ENCODE results near the gene MSL3B.

MSL3B gene

GRCh38 chr2:233824373-233824772 is 43.8 kb downstream of the MSL3B start:
- H3K36me3 Mint-ChIP-seq (ENCODE audit: unreplicated experiment) = no peaks in the 10 kb centered on the region

GRCh38 chr2:233823731-233824121 is 44.5 kb downstream of the MSL3B start:
- Mint-ChIP-seq H3K4me1 (ENCODE audit: low read depth, unreplicated experiment) (no peaks in the 10 kb centered on the region), H3K4me3 (ENCODE audit: unreplicated experiment) (no peak overlapping the region), H3K27me3 (ENCODE audit: unreplicated experiment) (peaks cover 7% of the 10 kb centered on the region), H3K36me3 (ENCODE audit: unreplicated experiment) (no peaks in the 10 kb centered on the region), H3K9me3 (ENCODE audit: unreplicated experiment) (peaks cover 3% of the 10 kb centered on the region), H3K27ac (ENCODE audit: unreplicated experiment) (no peak overlapping the region)
- no peak for TF ChIP-seq CTCF (IDR thresholded peaks at IDR 0.05; ENCODE audit: partially characterized antibody, unreplicated experiment)
- DNase-seq = no peak

More at GRCh38 chr2:233824373-233824772, 43.8 kb downstream of the MSL3B start:
- Mint-ChIP-seq H3K4me1 (ENCODE audit: low read depth, unreplicated experiment) (no peaks in the 10 kb centered on the region), H3K9me3 (ENCODE audit: unreplicated experiment) (peaks cover 3% of the 10 kb centered on the region), H3K27me3 (ENCODE audit: unreplicated experiment) (peaks cover 5% of the 10 kb centered on the region), H3K27ac (ENCODE audit: unreplicated experiment) (no peak overlapping the region), H3K4me3 (ENCODE audit: unreplicated experiment) (no peak overlapping the region)
- DNase-seq = no peak
- TF ChIP-seq CTCF (IDR thresholded peaks at IDR 0.05; ENCODE audit: partially characterized antibody, unreplicated experiment) = no peak

- no peaks in the 10 kb centered on the region for H3K36me3 Mint-ChIP-seq (ENCODE audit: unreplicated experiment)
- no peak for DNase-seq
- H3K27ac Mint-ChIP-seq (ENCODE audit: unreplicated experiment) = no peak overlapping the region
- TF ChIP-seq CTCF (IDR thresholded peaks at IDR 0.05; ENCODE audit: partially characterized antibody, unreplicated experiment) = no peak
- H3K4me3 Mint-ChIP-seq (ENCODE audit: unreplicated experiment) = no peak overlapping the region
- peaks cover 7% of the 10 kb centered on the region for H3K27me3 Mint-ChIP-seq (ENCODE audit: unreplicated experiment)
- no peaks in the 10 kb centered on the region for H3K4me1 Mint-ChIP-seq (ENCODE audit: low read depth, unreplicated experiment)
- H3K9me3 Mint-ChIP-seq (ENCODE audit: unreplicated experiment) = peaks cover 3% of the 10 kb centered on the region
These were observed 45.1 kb downstream of the MSL3B start for GRCh38 chr2:233822781-233823730.

GRCh38 chr2:233822101-233822771 is 46.0 kb downstream of the MSL3B start:
- no peaks in the 10 kb centered on the region for H3K36me3 Mint-ChIP-seq (ENCODE audit: unreplicated experiment)
- DNase-seq = no peak
- TF ChIP-seq CTCF (IDR thresholded peaks at IDR 0.05; ENCODE audit: partially characterized antibody, unreplicated experiment) = no peak
- H3K4me3 Mint-ChIP-seq (ENCODE audit: unreplicated experiment) = no peak overlapping the region
- H3K27me3 Mint-ChIP-seq (ENCODE audit: unreplicated experiment) = peaks cover 7% of the 10 kb centered on the region
- peaks cover 4% of the 10 kb centered on the region for H3K9me3 Mint-ChIP-seq (ENCODE audit: unreplicated experiment)
- no peak overlapping the region for H3K27ac Mint-ChIP-seq (ENCODE audit: unreplicated experiment)
- H3K4me1 Mint-ChIP-seq (ENCODE audit: low read depth, unreplicated experiment) = no peaks in the 10 kb centered on the region

GRCh38 chr2:233821709-233822100 is 46.5 kb downstream of the MSL3B start:
- peaks cover 7% of the 10 kb centered on the region for H3K27me3 Mint-ChIP-seq (ENCODE audit: unreplicated experiment)
- no peak for DNase-seq
- H3K36me3 Mint-ChIP-seq (ENCODE audit: unreplicated experiment) = no peaks in the 10 kb centered on the region
- no peak for TF ChIP-seq CTCF (IDR thresholded peaks at IDR 0.05; ENCODE audit: partially characterized antibody, unreplicated experiment)
- H3K9me3 Mint-ChIP-seq (ENCODE audit: unreplicated experiment) = peaks cover 4% of the 10 kb centered on the region
- H3K4me3 Mint-ChIP-seq (ENCODE audit: unreplicated experiment) = no peak overlapping the region
- H3K4me1 Mint-ChIP-seq (ENCODE audit: low read depth, unreplicated experiment) = peaks cover under 1% of the 10 kb centered on the region
- H3K27ac Mint-ChIP-seq (ENCODE audit: unreplicated experiment) = no peak overlapping the region

Data from glutamatergic neuron (in vitro differentiated cells).